Measurements from ENCODE around the gene HIPK1. TPM values are rescaled to one million over a fixed set of nuclear protein-coding genes. Genes with fewer than 3 reads are reported as not detected.

The HIPK1 gene
- total and polyA plus RNA-seq, 2 experiments from 2014 or later = 8.7 to 31.6 TPM

GRCh38 chr1:113940365-113941244, 11.5 kb downstream of the HIPK1 start:
- Histone ChIP-seq H3K9me2 (replicated peaks; ENCODE audit: insufficient read depth) (no peaks in the 10 kb centered on the region), H2AFZ (no peak overlapping the region), H4K20me1 (ENCODE audit: insufficient read depth, poor library complexity, severe bottlenecking) (peaks cover 27% of the 10 kb centered on the region), H3K9me3 (ENCODE audit: low read depth) (no peaks in the 10 kb centered on the region), H3K4me3 (no peak overlapping the region), H3K4me1 (ENCODE audit: insufficient read depth) (peaks cover 4% of the 10 kb centered on the region), H3K27me3 (no peaks in the 10 kb centered on the region), H3K79me2 (peaks cover 90% of the 10 kb centered on the region), H3K4me2 (no peak overlapping the region), H3K36me3 (replicated peaks; ENCODE audit: insufficient read depth, low read depth) (no peaks in the 10 kb centered on the region), H3K27ac (no peak overlapping the region)
- DNase-seq (ENCODE audit: low spot score) = no peak
- TF ChIP-seq CTCF (IDR thresholded peaks at IDR 0.05; ENCODE audit: poor library complexity) = no peak
- TF ChIP-seq EZH2phosphoT487 (IDR thresholded peaks at IDR 0.05; ENCODE audit: low read depth, severe bottlenecking, unreplicated experiment) = no peak
- no peak for TF ChIP-seq EZH2 (IDR thresholded peaks at IDR 0.05; ENCODE audit: borderline replicate concordance)
- 85% methylated on average over 16 of the region's 16 CpGs for WGBS (ENCODE audit: low lambda C conversion rate, missing lambda C conversion rate)

DNA sequence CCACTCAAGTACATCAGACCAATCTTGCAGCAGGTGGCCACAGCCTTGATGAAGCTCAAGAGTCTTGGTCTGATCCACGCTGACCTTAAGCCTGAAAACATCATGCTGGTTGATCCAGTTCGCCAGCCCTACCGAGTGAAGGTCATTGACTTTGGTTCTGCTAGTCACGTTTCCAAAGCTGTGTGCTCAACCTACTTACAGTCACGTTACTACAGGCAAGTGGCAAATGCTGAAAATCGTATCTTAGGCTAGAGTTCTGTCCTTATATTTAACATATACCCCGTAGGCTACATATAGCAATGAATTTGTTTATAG, 12.1 kb downstream of the HIPK1 start:
- peaks cover 31% of the 10 kb centered on the region for H4K20me1 ChIP-seq (ENCODE audit: insufficient read depth, poor library complexity, severe bottlenecking)
- H3K4me1 ChIP-seq (ENCODE audit: insufficient read depth) = peaks cover 7% of the 10 kb centered on the region
- H3K4me2 ChIP-seq = no peak overlapping the region
- TF ChIP-seq EZH2phosphoT487 (IDR thresholded peaks at IDR 0.05; ENCODE audit: low read depth, severe bottlenecking, unreplicated experiment) = no peak
- TF ChIP-seq CTCF (IDR thresholded peaks at IDR 0.05; ENCODE audit: poor library complexity) = no peak
- no peak for TF ChIP-seq EZH2 (IDR thresholded peaks at IDR 0.05; ENCODE audit: borderline replicate concordance)
- H3K79me2 ChIP-seq = peaks cover 90% of the 10 kb centered on the region
- H2AFZ ChIP-seq = no peak overlapping the region
- no peak for DNase-seq (ENCODE audit: low spot score)
- H3K4me3 ChIP-seq = no peak overlapping the region
- H3K36me3 ChIP-seq (replicated peaks; ENCODE audit: insufficient read depth, low read depth) = no peaks in the 10 kb centered on the region
- no peaks in the 10 kb centered on the region for H3K27me3 ChIP-seq
- no peak overlapping the region for H3K27ac ChIP-seq
- H3K9me3 ChIP-seq (ENCODE audit: low read depth) = no peaks in the 10 kb centered on the region
- WGBS (ENCODE audit: low lambda C conversion rate, missing lambda C conversion rate) = 87% methylated on average over 7 of the region's 7 CpGs
- H3K9me2 ChIP-seq (replicated peaks; ENCODE audit: insufficient read depth) = no peaks in the 10 kb centered on the region

GRCh38 chr1:113942527-113942926, 13.4 kb downstream of the HIPK1 start:
- H3K4me2 ChIP-seq = no peak overlapping the region
- no peaks in the 10 kb centered on the region for H3K9me2 ChIP-seq (replicated peaks; ENCODE audit: insufficient read depth)
- TF ChIP-seq EZH2phosphoT487 (IDR thresholded peaks at IDR 0.05; ENCODE audit: low read depth, severe bottlenecking, unreplicated experiment) (no peak), CTCF (IDR thresholded peaks at IDR 0.05; ENCODE audit: poor library complexity) (no peak), EZH2 (IDR thresholded peaks at IDR 0.05; ENCODE audit: borderline replicate concordance) (no peak)
- no peak overlapping the region for H3K4me3 ChIP-seq
- H3K36me3 ChIP-seq (replicated peaks; ENCODE audit: insufficient read depth, low read depth) = no peaks in the 10 kb centered on the region
- peaks cover 26% of the 10 kb centered on the region for H4K20me1 ChIP-seq (ENCODE audit: insufficient read depth, poor library complexity, severe bottlenecking)
- DNase-seq (ENCODE audit: low spot score) = no peak
- H2AFZ ChIP-seq = no peak overlapping the region
- no peaks in the 10 kb centered on the region for H3K27me3 ChIP-seq
- H3K9me3 ChIP-seq (ENCODE audit: low read depth) = no peaks in the 10 kb centered on the region
- peaks cover 85% of the 10 kb centered on the region for H3K79me2 ChIP-seq
- H3K27ac ChIP-seq = no peak overlapping the region
- peaks cover 20% of the 10 kb centered on the region for H3K4me1 ChIP-seq (ENCODE audit: insufficient read depth)

All from hepatocyte (in vitro differentiated cells).